Astrocyte (in vitro differentiated cells and primary cell): Measurements from ENCODE around the gene ALK. TPM values are rescaled to one million over a fixed set of nuclear protein-coding genes. Genes with fewer than 3 reads are reported as not detected.

Experiments
- DNase-seq: peaks from one replicate; pipeline ENCODE4 v3.0.0-alpha.2; 2010; ENCODE audit warnings: low read depth
- FAIRE-seq: peaks from 2 replicates; lab custom pipeline; 2011; peaks lifted over from hg19 to GRCh38; lab: Jason Lieb, UNC
- H2AFZ ChIP-seq: 2 replicates; pipeline ENCODE4 v1.6.0; 2012; ENCODE audit warnings: low read depth, low read length, inconsistent platforms
- H3K27ac ChIP-seq: 2 replicates; pipeline ENCODE4 v1.5.1; 2011; ENCODE audit warnings: low read depth, low read length, inconsistent platforms
- H3K27me3 ChIP-seq: 2 replicates; pipeline ENCODE4 v1.6.0; 2011; ENCODE audit warnings: low read length, inconsistent platforms; ENCODE audit not compliant: insufficient read depth
- H3K36me3 ChIP-seq: 2 replicates; pipeline ENCODE4 v1.5.1; 2011; ENCODE audit warnings: low read length, inconsistent platforms; ENCODE audit not compliant: insufficient read depth
- H3K4me1 ChIP-seq: 2 replicates; pipeline ENCODE4 v1.5.1; 2011; ENCODE audit warnings: low read length, inconsistent platforms; ENCODE audit not compliant: insufficient read depth
- H3K4me2 ChIP-seq: 2 replicates; pipeline ENCODE4 v1.6.0; 2012; ENCODE audit warnings: low read length, inconsistent platforms
- H3K4me3 ChIP-seq: 2 replicates; pipeline ENCODE4 v1.5.1; 2011; ENCODE audit warnings: low read depth, mild to moderate bottlenecking, low read length, inconsistent platforms; ENCODE audit not compliant: insufficient read depth
- H3K79me2 ChIP-seq: 2 replicates; pipeline ENCODE4 v1.6.0; 2012; ENCODE audit warnings: mild to moderate bottlenecking, low read length, inconsistent platforms; ENCODE audit not compliant: insufficient read depth
- H3K9ac ChIP-seq: 2 replicates; pipeline ENCODE4 v1.6.0; 2012; ENCODE audit warnings: mild to moderate bottlenecking, low read length, inconsistent platforms
- H3K9me3 ChIP-seq: 2 replicates; pipeline ENCODE4 v1.5.1; 2012; ENCODE audit warnings: low read depth, mild to moderate bottlenecking, low read length, inconsistent platforms; ENCODE audit not compliant: insufficient read depth
- H4K20me1 ChIP-seq: 2 replicates; pipeline ENCODE4 v1.6.0; 2012; ENCODE audit warnings: low read length, inconsistent platforms; ENCODE audit not compliant: insufficient read depth
- H3K27ac Mint-ChIP-seq: one replicate; pipeline ENCODE4 v1.8.0; 2021; ENCODE audit warnings: mild to moderate bottlenecking, mixed read lengths; ENCODE audit not compliant: unreplicated experiment
- H3K27me3 Mint-ChIP-seq: one replicate; pipeline ENCODE4 v1.8.0; 2021; ENCODE audit warnings: low read depth, mixed read lengths; ENCODE audit not compliant: unreplicated experiment
- H3K36me3 Mint-ChIP-seq: one replicate; pipeline ENCODE4 v1.8.0; 2021; ENCODE audit warnings: low read depth, mixed read lengths; ENCODE audit not compliant: unreplicated experiment
- H3K4me1 Mint-ChIP-seq: one replicate; pipeline ENCODE4 v1.8.0; 2021; ENCODE audit warnings: low read depth, mixed read lengths; ENCODE audit not compliant: unreplicated experiment
- H3K4me3 Mint-ChIP-seq: one replicate; pipeline ENCODE4 v1.8.0; 2021; ENCODE audit warnings: mild to moderate bottlenecking, moderate library complexity, mixed read lengths; ENCODE audit not compliant: unreplicated experiment
- H3K9me3 Mint-ChIP-seq: one replicate; pipeline ENCODE4 v1.8.0; 2021; ENCODE audit warnings: mild to moderate bottlenecking, mixed read lengths; ENCODE audit not compliant: unreplicated experiment
- EZH2 ChIP-seq: IDR thresholded peaks from 2 replicates; pipeline ENCODE4 v1.6.1; 2012; ENCODE audit warnings: mild to moderate bottlenecking, low read length, inconsistent platforms; ENCODE audit not compliant: insufficient read depth
- total RNA-seq: library from RNA; stranded (reverse); gene quantifications from 2 replicates; pipeline ENCODE4 v1.2.1, GENCODE V29; 2021
- TF ChIP-seq, protein P1 (sequence below): IDR thresholded peaks from 2 replicates; pipeline ENCODE4 v1.5.1; 2011; ENCODE audit warnings: low read depth, mild to moderate bottlenecking, inconsistent platforms, low read length, moderate library complexity; ENCODE audit not compliant: insufficient read depth

ALK gene
- total RNA-seq, 1 donor from 2014 or later = 0.16 TPM

DNA sequence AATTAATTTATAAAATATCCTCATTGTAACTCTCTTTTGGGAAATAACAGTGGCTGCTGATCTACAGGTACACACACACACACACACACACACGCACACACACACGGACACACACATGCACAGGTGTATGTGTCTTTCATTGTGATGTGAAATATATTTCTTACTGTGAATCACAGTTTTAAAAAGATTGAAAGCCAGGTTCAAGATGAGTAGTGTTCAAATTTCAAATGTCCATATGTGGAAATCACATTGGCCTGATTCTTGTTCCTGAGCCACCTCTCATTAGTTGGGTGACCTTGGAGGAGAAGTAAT, 372.4 kb downstream of the ALK start:
- FAIRE-seq (no peak), DNase-seq (no peak)
- Histone ChIP-seq H3K27ac (no peak overlapping the region), H3K4me1 (no peaks in the 10 kb centered on the region), H4K20me1 (no peaks in the 10 kb centered on the region), H3K27me3 (no peaks in the 10 kb centered on the region), H2AFZ (no peak overlapping the region), H3K36me3 (no peaks in the 10 kb centered on the region), H3K9ac (no peak overlapping the region), H3K79me2 (no peaks in the 10 kb centered on the region), H3K4me3 (no peak overlapping the region), H3K9me3 (no peaks in the 10 kb centered on the region), H3K4me2 (no peak overlapping the region)
- TF ChIP-seq, protein P1, sequence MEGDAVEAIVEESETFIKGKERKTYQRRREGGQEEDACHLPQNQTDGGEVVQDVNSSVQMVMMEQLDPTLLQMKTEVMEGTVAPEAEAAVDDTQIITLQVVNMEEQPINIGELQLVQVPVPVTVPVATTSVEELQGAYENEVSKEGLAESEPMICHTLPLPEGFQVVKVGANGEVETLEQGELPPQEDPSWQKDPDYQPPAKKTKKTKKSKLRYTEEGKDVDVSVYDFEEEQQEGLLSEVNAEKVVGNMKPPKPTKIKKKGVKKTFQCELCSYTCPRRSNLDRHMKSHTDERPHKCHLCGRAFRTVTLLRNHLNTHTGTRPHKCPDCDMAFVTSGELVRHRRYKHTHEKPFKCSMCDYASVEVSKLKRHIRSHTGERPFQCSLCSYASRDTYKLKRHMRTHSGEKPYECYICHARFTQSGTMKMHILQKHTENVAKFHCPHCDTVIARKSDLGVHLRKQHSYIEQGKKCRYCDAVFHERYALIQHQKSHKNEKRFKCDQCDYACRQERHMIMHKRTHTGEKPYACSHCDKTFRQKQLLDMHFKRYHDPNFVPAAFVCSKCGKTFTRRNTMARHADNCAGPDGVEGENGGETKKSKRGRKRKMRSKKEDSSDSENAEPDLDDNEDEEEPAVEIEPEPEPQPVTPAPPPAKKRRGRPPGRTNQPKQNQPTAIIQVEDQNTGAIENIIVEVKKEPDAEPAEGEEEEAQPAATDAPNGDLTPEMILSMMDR = no peak
- TF ChIP-seq EZH2 = no peak
- Mint-ChIP-seq H3K4me1 (no peaks in the 10 kb centered on the region), H3K36me3 (no peaks in the 10 kb centered on the region), H3K27me3 (peaks cover 8% of the 10 kb centered on the region), H3K27ac (no peak overlapping the region), H3K4me3 (no peak overlapping the region), H3K9me3 (no peaks in the 10 kb centered on the region)

DNA sequence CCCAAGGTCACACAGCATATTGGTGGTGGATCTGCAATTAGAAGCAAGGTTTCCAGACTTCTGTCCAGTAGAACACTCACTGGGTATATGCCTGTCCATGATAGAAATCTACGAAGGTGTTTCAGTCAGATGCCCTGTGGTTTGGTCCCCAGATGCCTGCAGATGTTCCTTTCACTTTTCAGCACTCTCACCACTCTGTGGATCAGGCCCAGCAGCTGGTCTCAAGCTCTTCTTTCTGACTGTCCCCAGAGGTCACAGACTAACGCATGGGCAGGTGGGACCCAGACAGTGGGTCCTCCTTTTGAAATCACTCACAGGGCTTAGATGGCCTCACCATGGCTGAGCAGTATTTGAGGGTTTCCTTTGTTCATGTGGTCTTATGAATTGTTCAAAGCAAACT, 376.5 kb downstream of the ALK start:
- no peak for FAIRE-seq
- H3K4me1 Mint-ChIP-seq = no peaks in the 10 kb centered on the region

DNA sequence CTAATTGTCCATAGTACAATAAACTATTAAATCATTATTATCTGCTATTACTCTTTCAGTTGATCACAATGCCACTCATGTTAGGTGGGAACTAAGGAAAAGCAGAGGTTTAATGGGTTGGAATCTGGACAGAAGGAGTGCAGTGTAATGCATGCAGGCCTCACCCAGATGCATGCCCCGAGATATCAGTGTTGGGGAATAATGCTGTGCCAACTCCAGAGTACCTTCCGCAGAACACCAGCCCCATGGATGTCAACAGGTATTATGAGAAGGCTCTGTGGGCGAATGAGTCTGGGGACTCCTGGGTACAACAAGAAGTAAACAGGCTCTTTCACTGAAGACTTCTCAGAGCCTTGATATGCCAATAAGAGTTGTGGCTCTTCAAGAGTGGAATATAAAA, 377.4 kb downstream of the ALK start:
- Histone ChIP-seq H3K4me1 (no peaks in the 10 kb centered on the region), H4K20me1 (no peaks in the 10 kb centered on the region), H3K4me3 (no peak overlapping the region), H2AFZ (no peak overlapping the region), H3K36me3 (no peaks in the 10 kb centered on the region), H3K4me2 (no peak overlapping the region), H3K9ac (no peak overlapping the region), H3K9me3 (no peaks in the 10 kb centered on the region), H3K79me2 (no peaks in the 10 kb centered on the region), H3K27ac (no peak overlapping the region), H3K27me3 (no peaks in the 10 kb centered on the region)
- Mint-ChIP-seq H3K9me3 (no peaks in the 10 kb centered on the region), H3K27me3 (peaks cover 10% of the 10 kb centered on the region), H3K4me1 (no peaks in the 10 kb centered on the region), H3K27ac (no peak overlapping the region), H3K4me3 (no peak overlapping the region), H3K36me3 (no peaks in the 10 kb centered on the region)
- DNase-seq (no peak), FAIRE-seq (no peak)
- TF ChIP-seq, protein P1 = no peak
- TF ChIP-seq EZH2 = no peak

More for the DNA sequence above, 376.5 kb downstream of the ALK start:
- H3K27ac Mint-ChIP-seq = no peak overlapping the region
- no peaks in the 10 kb centered on the region for H3K36me3 Mint-ChIP-seq
- Histone ChIP-seq H3K4me2 (no peak overlapping the region), H3K27me3 (no peaks in the 10 kb centered on the region), H3K36me3 (no peaks in the 10 kb centered on the region), H3K9me3 (no peaks in the 10 kb centered on the region), H3K4me3 (no peak overlapping the region), H3K9ac (no peak overlapping the region), H3K4me1 (no peaks in the 10 kb centered on the region), H2AFZ (no peak overlapping the region), H3K27ac (no peak overlapping the region), H4K20me1 (no peaks in the 10 kb centered on the region), H3K79me2 (no peaks in the 10 kb centered on the region)
- H3K9me3 Mint-ChIP-seq = no peaks in the 10 kb centered on the region
- TF ChIP-seq EZH2 = no peak
- TF ChIP-seq, protein P1 = no peak
- peaks cover 10% of the 10 kb centered on the region for H3K27me3 Mint-ChIP-seq
- H3K4me3 Mint-ChIP-seq = no peak overlapping the region
- no peak for DNase-seq
